ENCODE results near the gene CLDN3. TPM values are rescaled to one million over a fixed set of nuclear protein-coding genes. Genes with fewer than 3 reads are reported as not detected.

Gene CLDN3
- total and polyA plus RNA-seq, 11 donors, result 0.10 TPM; not detected in 10

- no peak for TF ChIP-seq CTCF (IDR thresholded peaks at IDR 0.05)
- no peak for TF ChIP-seq POLR2A (IDR thresholded peaks at IDR 0.05)
- intact Hi-C loops (cut with DNase I), result no loop called here
- no peaks in the 10 kb centered on the region for H3K4me1 ChIP-seq
- DNase-seq (peak in 1 of 5 donors; percentile 26), ATAC-seq (peak in 1 of 4 donors; percentile 27)
- H3K27me3 ChIP-seq, result no peaks in the 10 kb centered on the region
- 83 to 89% (median 86%) methylated on average over 6 to 7 of the region's 7 CpGs for WGBS, 4 donors
- no peak overlapping the region for H3K27ac ChIP-seq
- no peaks in the 10 kb centered on the region for H3K36me3 ChIP-seq
- H3K4me3 ChIP-seq, result no peak overlapping the region
- H3K9me3 ChIP-seq, result no peaks in the 10 kb centered on the region
Measured at GRCh38 chr7:73758581-73759138, 11.4 kb downstream of the CLDN3 start.

GRCh38 chr7:73749931-73750776 lies 19.9 kb downstream of the CLDN3 start:
- no peak overlapping the region for H3K4me3 ChIP-seq
- WGBS, 4 donors, result 74 to 79% (median 76%) methylated on average over 16 of the region's 16 CpGs
- no peaks in the 10 kb centered on the region for H3K36me3 ChIP-seq
- no peak for ATAC-seq
- TF ChIP-seq POLR2A (IDR thresholded peaks at IDR 0.05) (no peak), CTCF (IDR thresholded peaks at IDR 0.05) (no peak)
- no peaks in the 10 kb centered on the region for H3K27me3 ChIP-seq
- peak in 1 of 5 donors; percentile 19 for DNase-seq
- intact Hi-C loops (cut with DNase I), result loop anchor here in 2 of 10 donors (10.0 kb wide), 2 partner anchors 95 to 105 kb away; partner anchors contain the start of gene METTL27 (in 1 of the 2)
- H3K27ac ChIP-seq, result no peak overlapping the region
- peaks cover 0 to 8% (median 0%) of the 10 kb centered on the region in 12 donors for H3K4me1 ChIP-seq
- H3K9me3 ChIP-seq, result no peaks in the 10 kb centered on the region

- ATAC-seq, result peak in 2 of 4 donors; percentile 21 to 41
- peaks cover 0 to 19% (median 0%) of the 10 kb centered on the region in 12 donors for H3K4me1 ChIP-seq
- H3K9me3 ChIP-seq, result no peaks in the 10 kb centered on the region
- H3K27me3 ChIP-seq, result no peaks in the 10 kb centered on the region
- no peak overlapping the region for H3K27ac ChIP-seq
- TF ChIP-seq POLR2A (IDR thresholded peaks at IDR 0.05) (no peak), CTCF (IDR thresholded peaks at IDR 0.05) (no peak)
- no peak overlapping the region for H3K4me3 ChIP-seq
- no peaks in the 10 kb centered on the region for H3K36me3 ChIP-seq
- 37 to 56% (median 54%) methylated on average over 3 to 4 of the region's 4 CpGs for whole genome bisulfite sequencing, 4 donors
- peak in 2 of 5 donors; percentile 16 to 24 for DNase-seq
- intact Hi-C loops (cut with DNase I), result loop anchor here in 2 of 10 donors (10.0 kb wide), 2 partner anchors 98 to 108 kb away; partner anchors contain the start of gene METTL27 (in 1 of the 2)
Measured at GRCh38 chr7:73746378-73746777, 23.7 kb downstream of the CLDN3 start.

Measured in heart left ventricle (tissue), 16 donors.